ENCODE measurements around the gene SLC5A3.

Gene SLC5A3

DNA sequence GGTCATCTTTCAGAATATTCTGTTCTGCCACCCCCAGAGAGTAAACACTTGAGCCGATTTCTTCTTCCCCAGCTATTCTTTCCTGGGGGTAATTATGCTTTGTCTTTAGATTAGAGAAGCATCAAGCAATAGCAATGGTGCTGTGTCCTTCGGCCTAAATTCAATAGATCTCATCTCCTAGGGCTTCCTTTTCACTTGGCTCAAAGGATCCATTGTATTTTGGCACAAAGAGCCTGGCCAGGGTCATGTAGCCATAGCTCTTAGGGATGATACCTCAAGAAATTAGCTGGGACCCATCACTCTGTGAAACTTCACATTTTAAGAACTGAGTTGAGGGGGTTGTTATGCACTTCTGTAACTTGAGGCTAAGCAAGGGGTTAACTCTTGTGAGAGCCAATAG, 27.0 kb downstream of the SLC5A3 start:
- DNase-seq (ENCODE audit: low spot score): no peak

DNA sequence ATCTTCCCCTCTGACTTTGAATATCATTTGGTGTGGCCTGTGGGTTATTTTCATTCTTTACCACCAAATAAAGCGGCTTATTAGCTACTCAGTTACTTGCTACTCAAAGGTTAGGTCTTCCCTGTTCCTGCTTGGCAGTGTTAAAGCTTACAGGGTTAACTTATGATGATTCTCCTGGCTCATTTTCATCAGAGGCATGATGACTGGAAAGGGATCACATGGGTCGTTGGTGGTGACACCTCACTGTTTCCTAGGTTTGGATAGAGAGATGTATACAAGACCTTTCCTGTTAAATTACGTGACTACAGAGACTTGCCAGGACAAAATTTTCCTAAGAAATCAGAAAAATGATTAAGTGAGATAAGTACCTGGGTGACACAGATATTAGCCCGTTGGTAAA, 27.4 kb downstream of the SLC5A3 start:
- no peak for DNase-seq (ENCODE audit: low spot score)

DNA sequence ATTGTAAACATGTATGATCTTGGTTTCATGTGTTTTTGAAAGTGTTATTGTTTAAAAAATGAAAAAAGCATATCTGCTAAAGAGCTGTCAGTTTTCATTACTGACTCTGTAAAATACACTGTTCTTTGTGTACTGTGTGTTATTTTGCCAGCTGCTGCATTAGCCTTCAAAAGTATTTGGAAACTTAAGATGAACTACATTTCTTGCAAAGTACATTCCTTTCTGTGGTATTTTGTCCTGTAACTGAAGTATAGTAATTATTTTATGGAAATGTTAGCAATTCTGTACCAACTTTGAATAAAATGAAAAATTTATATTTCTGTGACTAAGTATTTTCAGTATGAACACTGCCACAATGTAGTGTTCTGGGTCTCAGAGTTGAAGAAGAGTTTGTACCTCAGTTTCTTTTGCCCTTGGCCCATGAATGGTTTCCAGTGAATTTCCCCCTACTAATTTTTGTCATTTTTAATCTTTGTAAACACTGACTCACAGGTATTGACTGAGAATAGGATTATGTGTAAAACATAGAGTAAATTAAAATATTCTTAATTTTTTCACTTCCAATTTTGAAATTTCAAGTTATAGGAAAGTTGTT, 32.7 kb downstream of the SLC5A3 start:
- no peak for DNase-seq (ENCODE audit: low spot score)

DNA sequence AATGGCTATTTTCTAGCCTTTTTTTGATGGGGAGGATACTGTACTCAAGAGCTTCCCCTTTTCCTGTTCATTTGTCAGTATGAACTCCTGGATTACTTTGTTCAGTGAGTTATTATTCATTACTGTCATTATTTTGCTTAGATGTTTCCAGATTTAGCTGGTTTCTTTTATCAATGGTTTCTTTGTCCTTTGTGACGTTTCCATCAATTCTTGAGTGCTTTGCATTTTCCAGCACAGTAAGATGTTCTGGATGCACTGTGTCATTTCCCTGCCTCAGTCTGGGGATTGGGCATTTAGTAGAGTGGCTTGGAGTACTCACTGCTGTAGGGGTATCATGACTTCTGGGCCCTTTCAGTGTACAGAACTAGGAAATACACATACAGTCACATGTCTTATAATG, 34.2 kb downstream of the SLC5A3 start:
- DNase-seq (ENCODE audit: low spot score): no peak

DNA sequence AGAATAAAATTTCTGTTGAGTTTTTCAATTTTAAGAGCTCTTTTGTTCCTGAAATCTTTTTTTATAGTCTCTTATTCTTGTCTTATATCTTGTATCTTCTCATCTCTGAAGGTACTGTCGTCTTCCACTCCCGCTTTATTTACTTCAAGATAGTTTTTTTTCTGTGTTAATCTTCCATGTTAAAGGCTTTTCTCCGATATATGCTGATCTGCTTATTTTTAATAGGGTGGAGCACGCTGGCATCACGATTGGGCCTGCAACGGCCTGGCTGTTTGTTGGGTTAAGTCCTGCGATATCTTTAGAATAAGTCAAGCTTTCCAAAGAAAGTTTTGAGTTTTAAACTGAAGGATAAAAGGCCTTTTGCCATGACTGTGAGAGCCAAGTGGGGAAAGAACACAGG, 35.7 kb downstream of the SLC5A3 start:
- DNase-seq (ENCODE audit: low spot score): no peak

DNA sequence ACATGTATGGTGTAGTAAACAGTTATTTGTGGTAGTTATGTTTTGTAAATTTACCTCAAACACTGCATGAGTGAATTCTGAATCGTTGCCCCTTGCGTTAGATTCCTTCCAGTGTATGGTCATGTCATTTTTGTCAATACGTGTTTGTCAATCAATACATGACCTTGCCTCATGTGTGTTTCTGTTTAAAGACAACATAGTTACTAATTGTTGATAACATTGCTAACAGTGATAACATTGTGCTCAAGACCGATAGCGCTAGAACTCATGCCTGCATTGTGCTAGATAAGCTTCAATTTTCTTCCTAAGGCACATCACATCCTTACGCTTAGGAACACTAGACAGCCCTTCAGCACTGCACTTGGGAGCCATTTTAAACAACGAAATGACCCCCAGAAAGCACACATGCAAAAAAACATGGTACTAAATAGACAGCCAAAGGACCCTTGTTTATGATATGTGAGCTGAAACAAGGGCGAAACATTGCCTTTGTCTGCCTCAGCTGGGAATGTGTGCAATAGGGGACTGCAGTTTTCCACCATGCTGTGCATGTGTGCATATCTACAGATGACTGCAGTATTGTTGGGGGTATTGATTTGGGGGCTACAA, 37.3 kb downstream of the SLC5A3 start:
- DNase-seq (ENCODE audit: low spot score): no peak

DNA sequence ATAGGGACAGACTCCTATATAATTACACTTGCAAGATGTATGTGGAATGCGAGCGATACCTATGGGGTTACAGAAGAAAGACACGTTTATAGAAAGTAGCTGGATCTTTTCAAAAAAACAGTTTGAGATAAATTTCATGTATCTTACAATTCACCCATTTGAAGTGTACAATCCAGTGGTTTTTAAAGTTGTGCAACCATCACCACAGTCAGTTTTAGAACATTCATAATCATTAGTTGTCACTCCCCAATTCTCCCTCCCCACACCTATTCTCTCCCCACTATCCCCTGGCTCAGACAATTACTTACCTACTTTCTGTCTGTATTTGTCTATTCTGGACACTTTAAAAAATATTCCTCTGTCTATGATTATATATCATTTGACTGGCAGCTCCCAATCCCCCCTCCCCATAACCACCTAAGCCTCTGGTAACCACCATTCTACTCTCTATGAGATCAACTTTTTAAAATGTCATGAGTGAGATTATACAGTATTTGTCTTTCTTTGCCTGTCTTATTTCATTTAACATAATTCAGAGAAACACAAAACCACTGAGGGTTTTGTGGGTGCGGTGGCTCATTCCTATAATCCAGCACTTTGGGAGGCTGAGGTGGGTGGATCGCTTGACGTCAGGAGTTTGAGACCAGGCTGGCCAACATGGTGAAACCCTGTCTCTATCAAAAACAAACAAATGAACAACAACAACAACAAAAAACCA, 39.1 kb downstream of the SLC5A3 start:
- no peak for DNase-seq (ENCODE audit: low spot score)

DNA sequence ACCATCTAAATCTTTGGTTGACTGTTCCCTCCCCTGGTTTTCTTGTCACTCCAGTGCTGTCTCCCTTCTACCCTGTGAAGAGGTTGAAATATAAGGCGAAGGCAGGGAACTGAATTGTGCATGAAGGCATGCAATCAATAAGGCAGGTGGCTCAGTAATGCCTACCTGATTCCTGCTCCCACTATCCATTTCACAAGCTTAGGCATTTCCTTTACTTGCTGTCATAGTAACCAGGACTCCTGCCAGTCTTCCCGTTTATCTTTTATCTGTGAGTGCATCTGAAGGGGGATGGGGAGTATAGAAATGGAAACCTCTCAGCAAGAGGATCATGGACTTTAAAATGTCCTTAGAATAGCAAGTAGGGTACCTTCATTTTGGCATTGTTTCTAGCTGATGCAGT, 40.5 kb downstream of the SLC5A3 start:
- DNase-seq (ENCODE audit: low spot score): no peak

DNA sequence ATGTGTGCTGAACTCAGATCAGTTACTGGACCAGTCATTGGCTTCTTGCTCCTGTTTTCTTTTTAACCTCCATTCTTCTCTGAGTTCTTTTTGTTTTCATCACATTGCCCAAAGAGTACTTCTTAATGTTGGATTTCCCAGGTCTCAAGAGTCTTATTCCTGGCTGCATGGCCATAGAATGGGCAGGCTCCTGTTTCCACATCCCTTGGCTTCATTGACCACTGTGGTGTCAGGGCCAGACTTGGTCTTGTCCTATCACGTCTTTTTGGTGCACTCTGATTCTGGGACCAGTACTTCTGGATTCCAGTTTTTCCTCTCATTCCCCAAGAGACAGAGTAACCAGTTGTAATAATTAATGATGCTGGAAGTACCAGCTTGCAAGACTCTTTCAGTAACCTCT, 41.8 kb downstream of the SLC5A3 start:
- DNase-seq (ENCODE audit: low spot score): no peak

DNA sequence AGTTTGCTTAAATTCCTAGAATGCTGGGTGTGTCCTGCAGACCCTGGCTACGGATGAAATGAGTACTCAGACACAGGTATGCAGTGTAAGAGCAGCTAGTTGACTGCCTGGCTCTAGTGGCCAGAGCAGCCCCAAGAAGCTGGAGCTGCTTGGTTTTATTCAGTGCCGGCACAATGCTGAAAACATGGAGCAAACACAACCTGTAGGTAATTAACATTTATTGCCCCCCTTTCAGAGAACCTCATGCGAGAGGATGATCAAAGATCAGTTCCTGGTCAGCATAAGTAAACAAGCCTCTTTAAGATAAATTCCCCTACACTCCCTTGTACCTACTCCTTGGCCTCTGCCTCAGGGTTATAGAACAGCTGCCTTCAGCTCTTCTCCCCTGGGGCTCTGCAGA, 43.2 kb downstream of the SLC5A3 start:
- no peak for DNase-seq (ENCODE audit: low spot score)

DNA sequence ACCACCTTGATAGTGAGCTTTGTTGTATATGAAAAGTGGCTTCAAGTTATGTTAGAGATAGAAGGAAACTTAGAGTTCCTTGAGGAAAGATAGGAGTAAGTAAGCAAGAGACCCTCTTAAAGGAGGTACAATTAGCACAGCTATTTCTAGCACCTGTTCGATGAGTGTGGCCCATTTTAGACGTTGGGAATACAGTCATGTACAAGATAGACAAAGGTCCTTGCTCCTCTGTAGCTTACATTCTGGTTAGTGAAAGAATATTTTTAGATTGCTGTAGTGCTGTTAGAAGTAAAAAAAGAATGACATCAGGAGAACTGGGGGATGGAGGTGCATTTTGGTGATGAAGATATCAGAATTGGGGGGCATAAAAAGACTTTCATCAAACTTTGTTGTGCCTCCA, 47.5 kb downstream of the SLC5A3 start:
- no peak for DNase-seq (ENCODE audit: low spot score)

DNA sequence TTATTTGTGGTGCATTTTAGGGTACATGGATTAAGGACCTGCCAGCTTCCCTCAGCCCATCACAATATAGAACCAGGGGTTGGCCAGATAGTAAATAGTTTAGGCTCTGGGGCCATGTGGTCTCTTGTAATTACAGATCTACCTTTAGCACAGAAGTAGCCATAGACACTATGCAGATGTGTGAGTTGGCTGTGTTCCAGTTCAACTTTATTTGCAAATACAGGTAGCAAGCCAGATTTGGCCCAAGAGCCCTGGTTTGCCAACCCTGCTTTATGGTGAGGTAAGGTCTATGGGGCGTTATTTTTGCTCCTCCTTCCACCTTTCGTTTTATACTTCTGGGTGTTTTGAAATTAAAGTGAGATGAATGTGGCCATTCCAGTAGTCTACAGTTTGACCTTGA, 48.7 kb downstream of the SLC5A3 start:
- DNase-seq (ENCODE audit: low spot score): no peak

Measured in kidney capillary endothelial cell (primary cell).